SU-DHL-6 (cell line): ENCODE measurements around the gene DLG4.
"Not testable (repeated sequence)": the region's sequence is repeated elsewhere in the genome, so short reads cannot be mapped to it uniquely, and the experiment has no call there.

ENCODE experiments used
- H2AFZ ChIP-seq: fragments of 200-600 bp; sonication (generic); 2 replicates; pipeline ENCODE4 v1.6.1; 2014; ENCODE audit warnings: low read depth, mild to moderate bottlenecking, moderate library complexity, mixed read lengths, antibody characterized with exemption, low read length; ENCODE audit not compliant: severe bottlenecking
- H3F3A ChIP-seq: fragments of 200-600 bp; shearing (Covaris generic); 2 replicates; pipeline ENCODE4 v1.6.0; 2016; ENCODE audit warnings: antibody characterized with exemption, mild to moderate bottlenecking; ENCODE audit not compliant: insufficient read depth
- H3K27ac ChIP-seq: fragments of 200-600 bp; sonication (generic); 2 replicates; pipeline ENCODE4 v1.5.1; 2016; ENCODE audit warnings: low read depth, mild to moderate bottlenecking, low read length, moderate library complexity, mixed read lengths
- H3K27me3 ChIP-seq: fragments of 200-600 bp; sonication (generic), shearing (Covaris generic); 2 replicates; pipeline ENCODE4 v1.6.0; 2014; ENCODE audit warnings: mild to moderate bottlenecking, low read length
- H3K36me3 ChIP-seq: fragments of 200-600 bp; sonication (generic); 2 replicates; pipeline ENCODE4 v1.6.1; 2014; ENCODE audit warnings: mild to moderate bottlenecking, low read length, mixed read lengths
- H3K4me2 ChIP-seq: fragments of 300-600, 200-600 bp; shearing (Covaris generic), sonication (generic); 2 replicates; pipeline ENCODE4 v1.6.0; 2014; ENCODE audit warnings: low read length, low read depth, mild to moderate bottlenecking; ENCODE audit not compliant: poor library complexity, severe bottlenecking
- H3K4me3 ChIP-seq: fragments of 200-600 bp; sonication (generic); 2 replicates; pipeline ENCODE4 v1.5.1; 2014; ENCODE audit warnings: antibody characterized with exemption, low read length, mild to moderate bottlenecking, mixed read lengths; ENCODE audit not compliant: insufficient read depth, poor library complexity, severe bottlenecking
- H3K79me2 ChIP-seq: fragments of 200-600 bp; sonication (generic); 2 replicates; pipeline ENCODE4 v1.6.1; 2014; ENCODE audit warnings: mild to moderate bottlenecking, low read length, moderate library complexity; ENCODE audit not compliant: insufficient read depth
- H3K9ac ChIP-seq: fragments of 200-600 bp; sonication (generic); 2 replicates; pipeline ENCODE4 v1.7.0; 2014; ENCODE audit warnings: mild to moderate bottlenecking, low read length
- H3K9me2 ChIP-seq: fragments of 200-600 bp; sonication (generic); replicated peaks from 2 replicates; pipeline ENCODE4 v1.6.1; 2014; ENCODE audit warnings: low read length; ENCODE audit not compliant: insufficient read depth
- H3K9me3 ChIP-seq: fragments of 200-600 bp; sonication (generic); 2 replicates; pipeline ENCODE4 v1.6.1; 2014; ENCODE audit warnings: low read length, mixed read lengths; ENCODE audit not compliant: insufficient read depth
- H4K20me1 ChIP-seq: fragments of 200-600 bp; sonication (generic); 2 replicates; pipeline ENCODE4 v1.6.1; 2014; ENCODE audit warnings: low read depth, mild to moderate bottlenecking, antibody characterized with exemption, low read length, moderate library complexity, mixed read lengths
- CTCF ChIP-seq: fragments of 200-600 bp; sonication (generic); IDR thresholded peaks from one replicate; pipeline ENCODE4 v1.5.1; 2017; ENCODE audit warnings: antibody characterized with exemption, mild to moderate bottlenecking, low read length, moderate library complexity; ENCODE audit not compliant: insufficient read depth, poor library complexity, severe bottlenecking
- EZH2phosphoT487 ChIP-seq: fragments of 200-600 bp; sonication (generic), shearing (Covaris generic); conservative IDR thresholded peaks from 2 replicates; pipeline ENCODE4 v1.6.1; 2018; ENCODE audit warnings: mild to moderate bottlenecking, antibody characterized with exemption, low read length, moderate library complexity, mixed read lengths

The DLG4 gene

GRCh38 chr17:7168841-7169564 is 50.6 kb downstream of the DLG4 start:
- not testable (repeated sequence) for H3K27ac ChIP-seq, H3K9me3 ChIP-seq, H3K9me2 ChIP-seq, H3K27me3 ChIP-seq, H3K4me3 ChIP-seq, H3K4me2 ChIP-seq, H3K36me3 ChIP-seq, H3K9ac ChIP-seq, H4K20me1 ChIP-seq, H2AFZ ChIP-seq, H3K79me2 ChIP-seq, H3F3A ChIP-seq

GRCh38 chr17:7167832-7168231 is 51.8 kb downstream of the DLG4 start:
- Histone ChIP-seq H3K27me3 (no peaks in the 10 kb centered on the region), H3K4me3 (no peak overlapping the region)

DNA sequence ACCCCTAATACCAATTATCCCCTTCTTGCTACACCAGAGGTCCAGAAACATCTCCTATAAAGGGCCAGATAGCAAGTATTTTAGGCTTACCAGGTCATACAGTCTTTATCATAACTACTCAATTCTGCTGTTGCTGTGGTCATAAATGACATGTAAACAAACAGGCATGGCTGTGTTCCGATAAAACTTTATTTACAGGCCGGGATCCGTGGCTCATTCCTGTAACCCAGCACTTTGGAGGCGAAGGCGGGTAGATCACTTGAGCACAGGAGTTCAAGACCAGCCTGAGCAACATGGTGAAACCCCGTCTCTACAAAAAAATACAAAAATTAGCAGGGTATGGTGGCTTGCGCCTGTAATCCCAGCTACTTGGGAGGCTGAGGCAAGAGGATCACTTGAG is 52.8 kb downstream of the DLG4 start:
- TF ChIP-seq CTCF = no peak
- no peak for TF ChIP-seq EZH2phosphoT487
- Histone ChIP-seq H3K79me2 (no peaks in the 10 kb centered on the region), H3K4me2 (no peak overlapping the region), H2AFZ (no peak overlapping the region), H3K36me3 (no peaks in the 10 kb centered on the region), H3K9ac (no peak overlapping the region), H3K27me3 (no peaks in the 10 kb centered on the region), H3K27ac (no peak overlapping the region), H3K9me2 (no peaks in the 10 kb centered on the region), H3F3A (no peaks in the 10 kb centered on the region), H3K4me3 (no peak overlapping the region), H3K9me3 (no peaks in the 10 kb centered on the region), H4K20me1 (no peaks in the 10 kb centered on the region)

More at GRCh38 chr17:7167832-7168231, 51.8 kb downstream of the DLG4 start:
- TF ChIP-seq CTCF = no peak
- no peak for TF ChIP-seq EZH2phosphoT487
- Histone ChIP-seq H3K9me3 (no peaks in the 10 kb centered on the region), H3K79me2 (no peaks in the 10 kb centered on the region), H3K36me3 (no peaks in the 10 kb centered on the region), H2AFZ (no peak overlapping the region), H3K27ac (no peak overlapping the region), H3K9me2 (no peaks in the 10 kb centered on the region), H3F3A (no peaks in the 10 kb centered on the region), H3K9ac (no peak overlapping the region), H4K20me1 (no peaks in the 10 kb centered on the region), H3K4me2 (no peak overlapping the region)

DNA sequence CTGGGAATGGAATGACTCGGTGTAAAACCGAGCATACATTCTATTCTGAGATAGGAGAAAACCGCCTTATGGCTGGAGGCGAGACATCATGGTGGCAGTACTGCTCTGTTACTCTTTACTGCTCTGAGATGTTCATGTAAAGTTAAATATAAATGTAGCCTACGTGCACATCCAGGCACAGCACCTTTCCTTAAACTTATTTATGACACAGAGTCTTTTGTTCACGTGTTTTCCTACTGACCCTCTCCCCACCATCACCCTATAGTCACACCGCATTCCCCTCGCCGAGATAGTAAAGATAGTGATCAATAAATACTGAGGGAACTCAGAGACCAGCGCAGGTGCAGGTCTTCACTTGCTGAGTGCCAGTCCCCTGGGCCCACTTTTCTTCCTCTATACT is 60.1 kb downstream of the DLG4 start:
- H3K9me2 ChIP-seq, H3K9me3 ChIP-seq, H3K27ac ChIP-seq, H3F3A ChIP-seq, H3K36me3 ChIP-seq, H4K20me1 ChIP-seq, H3K9ac ChIP-seq, H2AFZ ChIP-seq, H3K4me3 ChIP-seq, H3K79me2 ChIP-seq, H3K27me3 ChIP-seq, H3K4me2 ChIP-seq: not testable (repeated sequence)

- not testable (repeated sequence) for H3F3A ChIP-seq, H3K79me2 ChIP-seq, H3K9ac ChIP-seq, H3K27me3 ChIP-seq, H3K9me2 ChIP-seq, H3K9me3 ChIP-seq, H4K20me1 ChIP-seq, H2AFZ ChIP-seq, H3K4me3 ChIP-seq, H3K27ac ChIP-seq, H3K36me3 ChIP-seq, H3K4me2 ChIP-seq
These were observed 61.2 kb downstream of the DLG4 start for GRCh38 chr17:7158424-7158823.
